HG03135 (cell line): Measurements from ENCODE around the gene EXOC6B.

Experiments used
- ATAC-seq: cut with Tn5 transposase; IDR thresholded peaks from one replicate; pipeline ENCODE4 v1.9.1; 2021; ENCODE audit warnings: mild to moderate bottlenecking, moderate library complexity; ENCODE audit not compliant: unreplicated experiment

Gene EXOC6B

GRCh38 chr2:72744049-72744448 is 81.8 kb downstream of the EXOC6B start:
- ATAC-seq: no peak

GRCh38 chr2:72743481-72743880 is 82.4 kb downstream of the EXOC6B start:
- ATAC-seq: no peak

DNA sequence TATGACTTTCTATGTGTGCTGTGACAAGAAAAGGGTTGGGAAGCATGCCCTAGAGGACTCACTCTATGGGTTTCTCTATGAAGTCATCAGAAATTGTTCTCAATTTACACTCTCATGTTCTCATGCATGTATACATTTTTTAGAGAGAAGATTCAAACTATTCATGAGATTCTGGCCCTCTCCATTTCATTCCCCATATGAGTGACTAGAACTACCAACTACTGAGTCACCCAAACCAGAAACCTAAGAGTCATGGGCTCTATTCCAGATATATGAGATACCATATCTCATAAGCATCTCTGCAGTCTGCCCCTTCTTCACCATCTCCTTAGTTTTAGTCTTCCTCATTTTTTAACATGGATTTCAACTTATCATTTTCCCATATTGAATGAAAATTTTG is 87.7 kb downstream of the EXOC6B start:
- no peak for ATAC-seq

GRCh38 chr2:72734432-72734831 is 91.4 kb downstream of the EXOC6B start:
- no peak for ATAC-seq

DNA sequence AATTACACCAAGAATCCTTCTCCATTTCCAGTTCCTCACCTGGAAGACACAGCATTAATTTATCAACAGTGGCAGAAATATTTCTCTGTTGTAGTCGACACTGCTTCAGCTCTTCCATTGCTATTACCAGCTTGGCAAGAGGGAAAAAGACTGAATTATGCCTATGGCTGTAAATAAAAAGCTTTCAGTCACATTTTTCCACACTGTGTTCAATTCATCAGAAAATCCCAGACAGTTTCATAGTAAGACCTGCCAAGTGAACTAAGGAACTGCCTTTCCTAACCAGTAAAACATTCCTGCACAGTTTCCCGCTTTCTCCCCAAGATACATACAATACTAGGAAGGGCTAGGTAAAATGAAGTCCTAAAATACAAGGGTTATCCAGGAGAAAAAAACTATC is 94.7 kb downstream of the EXOC6B start:
- ATAC-seq: no peak

DNA sequence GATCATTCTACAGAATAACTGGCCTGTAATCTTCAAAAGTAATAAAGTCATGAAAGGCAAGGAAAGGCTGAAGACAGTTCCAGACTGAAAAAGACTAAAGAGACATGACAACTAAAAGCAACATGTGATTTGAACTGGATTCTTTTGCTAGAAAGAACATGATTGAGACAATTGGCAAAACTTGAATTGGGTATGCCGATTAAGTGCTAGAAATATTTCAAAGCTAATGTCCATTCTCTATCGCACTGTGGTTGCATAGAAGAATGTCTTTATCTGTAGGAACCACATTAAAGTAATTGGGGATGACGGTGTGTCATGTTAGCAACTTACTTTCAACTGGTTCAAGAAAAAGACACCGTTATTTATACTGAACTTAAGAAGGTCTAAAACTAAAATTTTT is 98.5 kb downstream of the EXOC6B start:
- ATAC-seq: no peak

DNA sequence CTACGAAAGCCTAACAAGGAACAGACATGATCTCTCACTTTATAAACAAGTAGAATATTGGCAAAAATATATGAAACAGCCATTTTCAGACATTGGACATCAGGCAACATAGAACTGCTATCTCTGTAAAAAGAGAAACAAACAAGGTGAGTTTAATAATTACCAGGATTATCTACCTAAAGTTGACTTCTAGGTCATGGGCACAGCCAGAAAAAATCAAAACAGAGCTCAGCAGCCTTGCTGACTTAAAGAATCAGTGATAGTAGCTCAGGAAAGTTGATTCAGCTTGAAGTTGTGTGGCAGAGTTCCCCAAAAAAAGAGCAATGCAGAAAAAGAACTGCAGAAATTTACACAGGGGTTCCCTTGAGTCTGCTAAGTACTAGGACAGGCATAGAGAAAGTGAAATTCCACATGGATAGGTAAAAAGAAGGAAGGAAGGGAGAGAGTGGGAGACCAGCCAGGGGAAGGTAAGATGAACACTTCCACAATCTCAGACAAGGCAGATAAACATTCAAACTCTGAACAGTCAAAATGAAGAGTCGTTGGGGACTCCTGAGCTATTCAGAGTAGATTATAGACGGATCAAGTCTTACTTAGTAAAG is 102.0 kb downstream of the EXOC6B start:
- ATAC-seq: no peak

DNA sequence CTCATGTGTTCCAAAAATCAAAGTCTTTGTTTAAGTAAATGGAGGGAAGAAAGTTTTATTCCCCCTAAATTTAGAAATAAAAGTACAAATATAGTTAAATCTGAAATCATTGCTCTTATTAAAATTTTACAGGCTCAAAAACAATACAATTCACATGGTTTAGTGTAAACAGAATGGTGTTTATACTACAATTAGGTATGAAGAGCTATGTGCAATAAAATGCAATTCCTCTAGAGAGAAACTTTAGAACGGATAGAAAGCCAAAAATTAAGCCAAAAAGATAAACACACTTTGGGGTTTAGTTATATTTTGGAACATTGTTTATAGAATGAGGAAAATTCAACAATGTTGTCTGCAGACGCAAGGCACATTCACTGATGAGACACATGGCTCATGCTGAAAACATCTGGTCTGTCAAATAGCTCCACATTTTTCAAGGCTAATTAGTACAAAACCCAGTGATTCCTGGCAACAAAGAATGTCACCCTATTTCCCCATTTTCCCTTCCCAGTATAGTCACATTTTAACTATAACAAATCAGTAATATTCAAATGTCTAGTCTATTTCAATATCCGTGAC is 103.3 kb downstream of the EXOC6B start:
- no peak for ATAC-seq

DNA sequence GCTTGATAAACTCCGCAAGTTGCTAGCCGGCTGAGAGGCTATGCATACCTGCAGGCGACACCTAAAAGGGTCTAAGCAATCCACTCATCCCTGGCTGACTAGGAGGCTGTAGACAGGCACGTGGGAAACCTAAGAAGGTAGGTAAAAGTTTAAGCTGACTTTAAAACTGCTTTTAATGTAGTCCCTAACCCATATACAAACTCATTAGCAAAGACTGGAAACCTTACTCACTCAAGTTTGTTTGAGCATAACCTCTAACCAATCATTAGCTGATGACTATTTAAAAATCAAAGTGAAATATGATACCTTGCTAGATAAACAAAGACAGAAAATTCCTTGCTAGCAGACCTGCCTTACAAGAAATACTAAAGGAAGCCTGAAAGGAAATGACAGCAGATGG is 106.4 kb downstream of the EXOC6B start:
- no peak for ATAC-seq

DNA sequence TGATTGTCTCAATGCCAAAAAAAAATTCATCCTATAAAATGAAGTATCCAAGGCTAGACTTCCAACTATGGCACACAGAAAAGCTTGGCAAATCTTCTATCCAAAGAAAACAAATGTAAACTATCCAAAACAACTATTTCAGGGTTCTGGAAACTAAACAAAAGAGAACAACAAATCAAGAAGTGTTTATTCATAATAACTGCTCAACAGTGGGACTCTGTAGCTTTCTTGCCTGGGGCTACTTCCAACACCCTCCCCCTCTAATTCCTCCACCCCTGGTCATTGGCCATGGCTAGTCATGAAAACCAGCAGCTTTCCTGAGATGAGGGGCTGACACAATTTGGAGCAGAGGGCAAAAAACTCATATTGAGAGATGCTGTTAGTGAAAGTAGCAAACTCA is 107.0 kb downstream of the EXOC6B start:
- no peak for ATAC-seq

GRCh38 chr2:72716601-72717000 is 109.2 kb downstream of the EXOC6B start:
- ATAC-seq: no peak

GRCh38 chr2:72713857-72714256 is 112.0 kb downstream of the EXOC6B start:
- ATAC-seq: no peak

GRCh38 chr2:72712977-72713376 is 112.9 kb downstream of the EXOC6B start:
- no peak for ATAC-seq

- no peak for ATAC-seq
Observed at GRCh38 chr2:72712304-72712703, 113.5 kb downstream of the EXOC6B start.

- no peak for ATAC-seq
Observed at GRCh38 chr2:72710418-72711152, 115.2 kb downstream of the EXOC6B start.

- no peak for ATAC-seq
Observed at GRCh38 chr2:72708236-72708635, 117.6 kb downstream of the EXOC6B start.

DNA sequence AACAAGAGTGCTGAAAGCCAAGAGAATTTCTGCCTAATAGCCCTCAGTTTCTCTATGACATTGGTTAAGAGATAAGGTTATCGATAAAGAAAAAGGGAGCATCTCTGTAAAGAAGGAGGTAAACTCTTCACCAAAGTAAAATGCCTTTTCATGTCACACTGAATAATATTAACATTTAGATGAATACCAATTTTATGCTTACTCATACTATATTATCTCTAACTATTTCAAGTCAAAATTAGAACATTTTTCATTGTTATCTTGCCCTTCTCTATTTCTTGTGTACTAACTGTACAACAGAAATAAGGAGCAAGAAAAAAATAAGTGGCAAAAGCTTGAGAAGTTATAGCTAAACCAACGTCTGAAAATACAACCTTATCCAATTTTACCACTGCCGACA is 127.5 kb downstream of the EXOC6B start:
- ATAC-seq: no peak

- ATAC-seq: no peak
Observed at GRCh38 chr2:72696559-72696958, 129.3 kb downstream of the EXOC6B start.

DNA sequence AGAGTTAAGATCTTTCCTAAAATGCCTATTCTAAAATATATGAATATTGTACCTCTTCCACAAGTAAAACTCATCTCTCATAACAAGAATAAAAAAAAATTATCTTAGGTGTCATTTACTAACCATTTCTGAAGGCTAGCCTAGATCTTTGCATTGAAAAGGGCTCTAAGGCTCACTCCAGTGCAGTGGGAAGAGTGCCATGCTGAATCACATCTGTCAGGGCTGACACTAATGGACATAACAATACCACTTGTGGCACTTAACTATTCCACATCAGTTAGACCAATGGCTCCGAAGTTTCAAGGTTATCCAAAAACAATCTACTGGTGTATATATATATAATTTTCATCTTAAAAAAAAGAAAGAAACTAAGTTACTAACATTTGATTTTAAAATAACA is 130.2 kb downstream of the EXOC6B start:
- no peak for ATAC-seq

- no peak for ATAC-seq
Observed at GRCh38 chr2:72694715-72695496, 130.9 kb downstream of the EXOC6B start.

DNA sequence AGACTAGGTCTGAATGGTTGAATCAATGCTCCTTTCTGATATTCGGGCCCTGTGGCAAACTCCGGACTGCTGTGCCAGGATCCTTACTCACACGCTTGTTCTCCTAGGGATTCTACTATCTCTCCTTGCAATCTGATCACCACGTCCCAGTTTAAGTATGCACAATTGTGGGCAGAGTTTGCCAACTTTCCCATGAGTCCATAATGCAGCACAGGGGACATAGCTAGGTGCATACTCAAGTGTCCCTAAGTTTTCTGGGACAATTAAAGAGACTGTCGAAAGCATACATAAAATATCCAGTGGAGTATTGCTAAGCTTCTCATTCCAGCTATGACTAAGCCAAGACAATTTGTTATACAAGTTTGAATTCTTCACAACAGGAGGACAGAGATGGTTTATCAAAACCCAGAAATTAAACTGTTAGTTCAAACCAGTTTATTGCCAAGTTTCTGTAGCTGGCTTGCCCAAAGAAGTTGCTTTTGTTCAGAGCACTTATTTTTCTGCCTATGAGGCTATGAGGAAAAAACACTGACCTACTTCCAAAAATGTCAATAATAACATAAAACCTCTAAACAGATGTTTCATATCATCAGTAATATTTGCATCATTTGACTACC is 136.1 kb downstream of the EXOC6B start:
- no peak for ATAC-seq
